ENCODE data around the gene ASCC1. TPM values are rescaled to one million over a fixed set of nuclear protein-coding genes. Genes with fewer than 3 reads are reported as not detected.

Gene ASCC1
- total and polyA plus RNA-seq, 2 of the 13 experiments (the other 11 are each of a cell fraction or from before 2014, with no cell fraction given): 21.6 to 30.1 TPM

DNA sequence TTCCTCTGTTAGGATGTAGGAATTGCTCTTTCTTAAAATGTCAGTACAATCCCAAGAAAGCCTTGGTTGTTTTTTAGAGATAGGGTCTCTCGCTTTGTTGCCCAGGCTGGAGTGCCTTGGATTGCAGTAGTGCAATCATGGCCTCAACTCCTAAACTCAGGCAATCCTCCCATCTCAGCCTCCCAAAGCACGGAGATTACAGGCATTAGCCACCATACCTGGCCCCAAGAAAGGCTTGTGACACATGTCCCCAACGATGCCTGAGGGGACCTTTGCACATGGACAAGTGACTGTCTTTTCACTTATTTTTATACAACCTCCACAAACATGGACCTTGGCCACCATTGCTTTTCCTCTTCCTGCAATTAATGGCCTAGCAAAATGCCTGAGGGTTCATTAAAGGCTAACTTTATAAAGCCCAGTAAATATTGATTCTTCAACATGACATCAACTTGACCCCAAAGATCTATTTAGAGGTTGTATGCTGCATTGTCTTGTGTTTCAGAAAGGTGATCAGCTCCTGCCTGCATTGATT lies 117.7 kb downstream of the ASCC1 start (continued):
- TF ChIP-seq ZNF615 (CRISPR knock-in tag; IDR thresholded peaks at IDR 0.05; ENCODE audit: borderline replicate concordance) (no peak), SIX1 (CRISPR knock-in tag; IDR thresholded peaks at IDR 0.05; ENCODE audit: borderline replicate concordance) (peak; percentile 78; the same call in 1 of the 2 replicates), ZNF678 (CRISPR knock-in tag; IDR thresholded peaks at IDR 0.05) (no peak), ZNF775 (CRISPR knock-in tag; IDR thresholded peaks at IDR 0.05; ENCODE audit: borderline replicate concordance) (no peak), ZNF674 (CRISPR knock-in tag; IDR thresholded peaks at IDR 0.05; ENCODE audit: low read depth) (no peak), SALL1 (CRISPR knock-in tag; IDR thresholded peaks at IDR 0.05) (peak; percentile 92), NFE2 (CRISPR knock-in tag; IDR thresholded peaks at IDR 0.05) (no peak), ZBTB20 (CRISPR knock-in tag; IDR thresholded peaks at IDR 0.05; ENCODE audit: borderline replicate concordance, low read depth) (no peak; the same call in 1 of the 2 replicates), NR3C1 (CRISPR knock-in tag; IDR thresholded peaks at IDR 0.05) (no peak), PAF1 (CRISPR knock-in tag; IDR thresholded peaks at IDR 0.05) (no peak), SMARCC2 (IDR thresholded peaks at IDR 0.05) (no peak), HNRNPK (IDR thresholded peaks at IDR 0.05; ENCODE audit: low read depth, low read length, poor library complexity, severe bottlenecking) (no peak), ZNF724P (CRISPR knock-in tag; IDR thresholded peaks at IDR 0.05; ENCODE audit: borderline replicate concordance) (no peak), SNAI1 (CRISPR knock-in tag; IDR thresholded peaks at IDR 0.05; ENCODE audit: borderline replicate concordance) (no peak), CENPX (CRISPR knock-in tag; IDR thresholded peaks at IDR 0.05) (no peak), SRSF4 (IDR thresholded peaks at IDR 0.05; ENCODE audit: low read depth, low read length, poor library complexity, severe bottlenecking) (no peak), FOXK1 (CRISPR knock-in tag; IDR thresholded peaks at IDR 0.05; ENCODE audit: borderline replicate concordance, low read depth) (peak; percentile 81), CBX2 (IDR thresholded peaks at IDR 0.05; ENCODE audit: low read depth, low read length) (no peak), CBX2 (CRISPR knock-in tag; IDR thresholded peaks at IDR 0.05; ENCODE audit: low read depth) (no peak)
- TF ChIP-seq, protein P1, sequence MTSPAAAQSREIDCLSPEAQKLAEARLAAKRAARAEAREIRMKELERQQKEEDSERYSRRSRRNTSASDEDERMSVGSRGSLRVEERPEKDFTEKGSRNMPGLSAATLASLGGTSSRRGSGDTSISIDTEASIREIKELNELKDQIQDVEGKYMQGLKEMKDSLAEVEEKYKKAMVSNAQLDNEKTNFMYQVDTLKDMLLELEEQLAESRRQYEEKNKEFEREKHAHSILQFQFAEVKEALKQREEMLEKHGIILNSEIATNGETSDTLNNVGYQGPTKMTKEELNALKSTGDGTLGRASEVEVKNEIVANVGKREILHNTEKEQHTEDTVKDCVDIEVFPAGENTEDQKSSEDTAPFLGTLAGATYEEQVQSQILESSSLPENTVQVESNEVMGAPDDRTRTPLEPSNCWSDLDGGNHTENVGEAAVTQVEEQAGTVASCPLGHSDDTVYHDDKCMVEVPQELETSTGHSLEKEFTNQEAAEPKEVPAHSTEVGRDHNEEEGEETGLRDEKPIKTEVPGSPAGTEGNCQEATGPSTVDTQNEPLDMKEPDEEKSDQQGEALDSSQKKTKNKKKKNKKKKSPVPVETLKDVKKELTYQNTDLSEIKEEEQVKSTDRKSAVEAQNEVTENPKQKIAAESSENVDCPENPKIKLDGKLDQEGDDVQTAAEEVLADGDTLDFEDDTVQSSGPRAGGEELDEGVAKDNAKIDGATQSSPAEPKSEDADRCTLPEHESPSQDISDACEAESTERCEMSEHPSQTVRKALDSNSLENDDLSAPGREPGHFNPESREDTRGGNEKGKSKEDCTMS (CRISPR knock-in tag; conservative IDR thresholded peaks at IDR 0.05): no peak
- TF ChIP-seq, protein P2, sequence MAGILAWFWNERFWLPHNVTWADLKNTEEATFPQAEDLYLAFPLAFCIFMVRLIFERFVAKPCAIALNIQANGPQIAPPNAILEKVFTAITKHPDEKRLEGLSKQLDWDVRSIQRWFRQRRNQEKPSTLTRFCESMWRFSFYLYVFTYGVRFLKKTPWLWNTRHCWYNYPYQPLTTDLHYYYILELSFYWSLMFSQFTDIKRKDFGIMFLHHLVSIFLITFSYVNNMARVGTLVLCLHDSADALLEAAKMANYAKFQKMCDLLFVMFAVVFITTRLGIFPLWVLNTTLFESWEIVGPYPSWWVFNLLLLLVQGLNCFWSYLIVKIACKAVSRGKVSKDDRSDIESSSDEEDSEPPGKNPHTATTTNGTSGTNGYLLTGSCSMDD (CRISPR knock-in tag; IDR thresholded peaks at IDR 0.05): no peak
- TF ChIP-seq, protein P3, sequence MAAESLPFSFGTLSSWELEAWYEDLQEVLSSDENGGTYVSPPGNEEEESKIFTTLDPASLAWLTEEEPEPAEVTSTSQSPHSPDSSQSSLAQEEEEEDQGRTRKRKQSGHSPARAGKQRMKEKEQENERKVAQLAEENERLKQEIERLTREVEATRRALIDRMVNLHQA (CRISPR knock-in tag; IDR thresholded peaks at IDR 0.05): no peak
- TF ChIP-seq, protein P4, sequence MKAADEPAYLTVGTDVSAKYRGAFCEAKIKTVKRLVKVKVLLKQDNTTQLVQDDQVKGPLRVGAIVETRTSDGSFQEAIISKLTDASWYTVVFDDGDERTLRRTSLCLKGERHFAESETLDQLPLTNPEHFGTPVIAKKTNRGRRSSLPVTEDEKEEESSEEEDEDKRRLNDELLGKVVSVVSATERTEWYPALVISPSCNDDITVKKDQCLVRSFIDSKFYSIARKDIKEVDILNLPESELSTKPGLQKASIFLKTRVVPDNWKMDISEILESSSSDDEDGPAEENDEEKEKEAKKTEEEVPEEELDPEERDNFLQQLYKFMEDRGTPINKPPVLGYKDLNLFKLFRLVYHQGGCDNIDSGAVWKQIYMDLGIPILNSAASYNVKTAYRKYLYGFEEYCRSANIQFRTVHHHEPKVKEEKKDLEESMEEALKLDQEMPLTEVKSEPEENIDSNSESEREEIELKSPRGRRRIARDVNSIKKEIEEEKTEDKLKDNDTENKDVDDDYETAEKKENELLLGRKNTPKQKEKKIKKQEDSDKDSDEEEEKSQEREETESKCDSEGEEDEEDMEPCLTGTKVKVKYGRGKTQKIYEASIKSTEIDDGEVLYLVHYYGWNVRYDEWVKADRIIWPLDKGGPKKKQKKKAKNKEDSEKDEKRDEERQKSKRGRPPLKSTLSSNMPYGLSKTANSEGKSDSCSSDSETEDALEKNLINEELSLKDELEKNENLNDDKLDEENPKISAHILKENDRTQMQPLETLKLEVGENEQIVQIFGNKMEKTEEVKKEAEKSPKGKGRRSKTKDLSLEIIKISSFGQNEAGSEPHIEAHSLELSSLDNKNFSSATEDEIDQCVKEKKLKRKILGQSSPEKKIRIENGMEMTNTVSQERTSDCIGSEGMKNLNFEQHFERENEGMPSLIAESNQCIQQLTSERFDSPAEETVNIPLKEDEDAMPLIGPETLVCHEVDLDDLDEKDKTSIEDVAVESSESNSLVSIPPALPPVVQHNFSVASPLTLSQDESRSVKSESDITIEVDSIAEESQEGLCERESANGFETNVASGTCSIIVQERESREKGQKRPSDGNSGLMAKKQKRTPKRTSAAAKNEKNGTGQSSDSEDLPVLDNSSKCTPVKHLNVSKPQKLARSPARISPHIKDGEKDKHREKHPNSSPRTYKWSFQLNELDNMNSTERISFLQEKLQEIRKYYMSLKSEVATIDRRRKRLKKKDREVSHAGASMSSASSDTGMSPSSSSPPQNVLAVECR (CRISPR knock-in tag; IDR thresholded peaks at IDR 0.05; ENCODE audit: borderline replicate concordance): peak; percentile 74; the same call in 1 of the 2 replicates

Data from HepG2 (cell line).